Bronchial epithelial cell (primary cell): ENCODE results near the gene MCTP1. TPM values are rescaled to one million over a fixed set of nuclear protein-coding genes. Genes with fewer than 3 reads are reported as not detected.
A peak's percentile ranks its signal among the peaks of the same experiment; 100 is the strongest.

Source experiments
- DNase-seq: peaks from one replicate; pipeline ENCODE4 v3.0.0-alpha.2; 2010; ENCODE audit warnings: low read depth
- FAIRE-seq: peaks from 2 replicates; lab custom pipeline; 2011; peaks lifted over from hg19 to GRCh38; lab: Jason Lieb, UNC
- H3K27me3 ChIP-seq: 2 replicates; pipeline ENCODE4 v1.5.1; 2011; ENCODE audit warnings: low read length; ENCODE audit not compliant: control insufficient read depth, insufficient read depth
- H3K36me3 ChIP-seq: 2 replicates; pipeline ENCODE4 v1.5.1; 2011; ENCODE audit warnings: low read length; ENCODE audit not compliant: control insufficient read depth, insufficient read depth
- H3K4me3 ChIP-seq: 2 replicates; pipeline ENCODE4 v1.5.1; 2011; ENCODE audit warnings: mild to moderate bottlenecking, low read depth, low read length, control low read depth
- CTCF ChIP-seq: IDR thresholded peaks from 2 replicates; pipeline ENCODE4 v1.5.1; 2011; ENCODE audit warnings: mild to moderate bottlenecking, moderate library complexity, low read length, control low read depth, inconsistent platforms; ENCODE audit not compliant: insufficient read depth, severe bottlenecking
- total RNA-seq: library from RNA; depleted of rRNA; stranded (reverse); fragments of >200 nt; gene quantifications from 2 replicates; pipeline ENCODE4 v1.2.1, GENCODE V29; 2014

The MCTP1 gene
- total RNA-seq, 1 donor from 2014 or later, result 17.9 TPM

- H3K36me3 ChIP-seq, result no peaks in the 10 kb centered on the region
- DNase-seq (peak; percentile 95), FAIRE-seq (peak; percentile 47)
- no peaks in the 10 kb centered on the region for H3K27me3 ChIP-seq
- no peak for TF ChIP-seq CTCF
- H3K4me3 ChIP-seq, result peak overlapping the region; percentile 30
Measured at GRCh38 chr5:95081500-95081960, 203.4 kb downstream of the MCTP1 start.

- Histone ChIP-seq H3K4me3 (no peak overlapping the region), H3K36me3 (no peaks in the 10 kb centered on the region), H3K27me3 (no peaks in the 10 kb centered on the region)
- FAIRE-seq (no peak), DNase-seq (peak; percentile 4)
- TF ChIP-seq CTCF, result no peak
Measured at GRCh38 chr5:95080441-95080840, 204.5 kb downstream of the MCTP1 start.

GRCh38 chr5:95080030-95080429 is 204.9 kb downstream of the MCTP1 start:
- no peak for TF ChIP-seq CTCF
- Histone ChIP-seq H3K36me3 (no peaks in the 10 kb centered on the region), H3K27me3 (no peaks in the 10 kb centered on the region), H3K4me3 (no peak overlapping the region)
- no peak for FAIRE-seq
- DNase-seq, result no peak

GRCh38 chr5:95078868-95079267 is 206.0 kb downstream of the MCTP1 start:
- no peaks in the 10 kb centered on the region for H3K36me3 ChIP-seq
- no peak for TF ChIP-seq CTCF
- no peak for DNase-seq
- no peak overlapping the region for H3K4me3 ChIP-seq
- H3K27me3 ChIP-seq, result no peaks in the 10 kb centered on the region
- no peak for FAIRE-seq

- no peak for TF ChIP-seq CTCF
- FAIRE-seq (no peak), DNase-seq (no peak)
- Histone ChIP-seq H3K36me3 (no peaks in the 10 kb centered on the region), H3K27me3 (no peaks in the 10 kb centered on the region), H3K4me3 (no peak overlapping the region)
Measured at GRCh38 chr5:95076395-95077185, 208.3 kb downstream of the MCTP1 start.
